Measurements from ENCODE around the gene PCAT6. TPM values are rescaled to one million over a fixed set of nuclear protein-coding genes. Genes with fewer than 3 reads are reported as not detected.

PCAT6 gene
- total RNA-seq, 1 experiment from 2014 or later = 4.8 TPM

- H3K36me3 Mint-ChIP-seq (ENCODE audit: insufficient read depth in 1 of 3, low read depth in 3 of 3) = peaks cover 5 to 7% (median 6%) of the 10 kb centered on the region in 3 experiments; a peak in 4 of 7 replicates
- Histone ChIP-seq H2BK20ac (ENCODE audit: low read depth, low read length, poor library complexity, severe bottlenecking) (no peak overlapping the region), H3K79me1 (ENCODE audit: insufficient read depth, low read depth, low read length, poor library complexity, severe bottlenecking) (no peaks in the 10 kb centered on the region), H3K56ac (ENCODE audit: insufficient read length, low read depth, low read length) (no peak overlapping the region), H4K8ac (replicated peaks; ENCODE audit: insufficient read length, low read depth, low read length) (no peak overlapping the region), H3K4me2 (ENCODE audit: insufficient read depth, insufficient read length, low read length) (peak overlapping the region; percentile 82), H2AK5ac (ENCODE audit: insufficient read length, low read length) (no peak overlapping the region), H2AFZ (ENCODE audit: low read length) (no peak overlapping the region), H3T11ph (ENCODE audit: low read length) (no peak overlapping the region), H3K9ac (ENCODE audit: extremely low read depth, insufficient read length, low read length) (peak overlapping the region; percentile 96), H2BK120ac (ENCODE audit: low read depth, low read length, poor library complexity, severe bottlenecking) (no peak overlapping the region), H4K5ac (ENCODE audit: insufficient read length, low read depth, low read length) (no peak overlapping the region), H3K23ac (ENCODE audit: insufficient read length, low read depth, low read length) (no peak overlapping the region), H3K18ac (ENCODE audit: insufficient read length, low read depth, low read length) (peak overlapping the region; percentile 56), H4K20me1 (ENCODE audit: control insufficient read depth, insufficient read depth, insufficient read length) (no peaks in the 10 kb centered on the region), H2BK12ac (ENCODE audit: insufficient read length, low read depth, low read length) (no peak overlapping the region), H3K4me1 (ENCODE audit: insufficient read depth, low read length) (peaks cover 19% of the 10 kb centered on the region), H3K27ac (ENCODE audit: insufficient read length, low read depth, low read length) (no peak overlapping the region), H3K4ac (ENCODE audit: low read depth, low read length) (no peak overlapping the region), H3K27me3 (ENCODE audit: insufficient read depth, low read length) (peaks cover 3% of the 10 kb centered on the region; the same call in 1 of the 2 replicates), H3K79me2 (ENCODE audit: insufficient read depth, low read length) (peaks cover 47% of the 10 kb centered on the region), H3K23me2 (ENCODE audit: insufficient read length, low read depth, low read length, poor library complexity, severe bottlenecking) (peaks cover 29% of the 10 kb centered on the region), H4K91ac (ENCODE audit: insufficient read length, low read depth, low read length) (no peak overlapping the region), H2BK5ac (ENCODE audit: insufficient read length, low read length) (no peak overlapping the region), H2BK15ac (ENCODE audit: low read depth, low read length) (no peak overlapping the region), H3K9me3 (ENCODE audit: control insufficient read depth, low read depth, low read length) (no peaks in the 10 kb centered on the region), H3K14ac (ENCODE audit: insufficient read depth, low read length) (peak overlapping the region; percentile 85)
- peaks cover 63 to 70% of the 10 kb centered on the region in 2 experiments for H3K4me1 Mint-ChIP-seq
- H3K27ac Mint-ChIP-seq = no peak overlapping the region; a peak in 1 of 7 replicates
- no peak for DNase-seq
- WGBS (ENCODE audit: extremely low coverage, insufficient read length, low lambda C conversion rate) = no CpG with 5 or more reads among the region's 45 CpGs
- peak overlapping the region; percentile 91 to 96 for H3K4me3 Mint-ChIP-seq
- H3K9me3 Mint-ChIP-seq = peaks cover 0 to 2% of the 10 kb centered on the region in 2 experiments; a peak in 1 of 5 replicates
- TF ChIP-seq CTCF (conservative IDR thresholded peaks at IDR 0.05) = no peak
- H3K27me3 Mint-ChIP-seq (ENCODE audit: low read depth) = peaks cover 9% of the 10 kb centered on the region
Observed at GRCh38 chr1:202807451-202807925, 3.3 kb upstream of the PCAT6 start.
